H1 (cell line): ENCODE measurements around the gene KTN1. TPM values are rescaled to one million over a fixed set of nuclear protein-coding genes. Genes with fewer than 3 reads are reported as not detected.

ENCODE experiments used
- CTCF ChIA-PET: fragments of 300-600 bp; sonication (Branson Sonifier 250); formaldehyde crosslinking; loops from one replicate; lab custom pipeline; 2021; ENCODE audit not compliant: partially characterized antibody; lab: Charles Lee
- POLR2A ChIA-PET: fragments of 300-600 bp; sonication (Branson Sonifier 250); formaldehyde crosslinking; loops from one replicate; lab custom pipeline; 2021; ENCODE audit warnings: inconsistent platforms; ENCODE audit not compliant: partially characterized antibody; lab: Charles Lee
- DNase-seq, 2 experiments: peaks; one replicate each; pipeline versions ENCODE4 v3.0.0 to v3.0.0-alpha.2; 2010 to 2022; ENCODE audit warnings: low spot score in 2 of 2, low read depth in 1 of 2, mixed read lengths in 1 of 2
- FAIRE-seq: peaks from 2 replicates; lab custom pipeline; 2011; peaks lifted over from hg19 to GRCh38; lab: Jason Lieb, UNC
- H2AFZ ChIP-seq: 2 replicates; pipeline ENCODE4 v1.8.1; 2012; ENCODE audit warnings: low read length, inconsistent platforms
- H2AK5ac ChIP-seq: 2 replicates; pipeline ENCODE4 v1.6.1; 2013; ENCODE audit warnings: low read depth, low read length
- H2BK120ac ChIP-seq: replicated peaks from 2 replicates; pipeline ENCODE3; 2013; ENCODE audit warnings: low read depth, low read length, inconsistent platforms
- H2BK12ac ChIP-seq: 2 replicates; pipeline ENCODE4 v1.6.1; 2013; ENCODE audit warnings: low read depth, low read length
- H2BK15ac ChIP-seq: 2 replicates; pipeline ENCODE4 v1.6.1; 2013; ENCODE audit warnings: low read length
- H2BK20ac ChIP-seq: 2 replicates; pipeline ENCODE4 v1.6.1; 2013; ENCODE audit warnings: low read length
- H2BK5ac ChIP-seq: 2 replicates; pipeline ENCODE4 v1.6.1; 2013; ENCODE audit warnings: low read depth, low read length
- H3K14ac ChIP-seq: 2 replicates; pipeline ENCODE4 v1.6.1; 2013; ENCODE audit warnings: inconsistent platforms; ENCODE audit not compliant: insufficient read length
- H3K18ac ChIP-seq: 2 replicates; pipeline ENCODE4 v1.6.1; 2013; ENCODE audit warnings: low read length; ENCODE audit errors: extremely low read depth
- H3K23ac ChIP-seq: 2 replicates; pipeline ENCODE4 v1.6.1; 2013; ENCODE audit warnings: inconsistent platforms; ENCODE audit not compliant: insufficient read length
- H3K23me2 ChIP-seq: 2 replicates; pipeline ENCODE4 v1.6.1; 2013; ENCODE audit warnings: low read depth, low read length
- H3K27ac ChIP-seq: 2 replicates; pipeline ENCODE4 v1.6.1; 2011; ENCODE audit warnings: low read depth, low read length, inconsistent platforms
- H3K27me3 ChIP-seq, 4 experiments: replicated peaks in 1 of 4; 1 replicate in 1 of 4; 2 replicates in 3 of 4; pipeline versions ENCODE4 v1.6.1 to v1.8.1; 2011 to 2013; ENCODE audit warnings: low read length in 3 of 4, mild to moderate bottlenecking in 3 of 4, inconsistent platforms in 2 of 4, mixed read lengths in 2 of 4, moderate library complexity in 1 of 4; ENCODE audit not compliant: control insufficient read depth in 3 of 4, insufficient read depth in 3 of 4; ENCODE audit errors: extremely low read depth in 1 of 4
- H3K36me3 ChIP-seq, 4 experiments: 2 replicates each; pipeline versions ENCODE4 v1.6.1 to v1.8.1; 2011 to 2013; ENCODE audit warnings: mild to moderate bottlenecking in 4 of 4, low read length in 3 of 4, moderate library complexity in 2 of 4, control low read depth in 1 of 4, inconsistent platforms in 1 of 4; ENCODE audit not compliant: insufficient read depth in 4 of 4, control insufficient read depth in 2 of 4
- H3K4ac ChIP-seq: replicated peaks from 2 replicates; pipeline ENCODE3; 2013; ENCODE audit warnings: low read length, low read depth, mixed read lengths, inconsistent platforms; ENCODE audit not compliant: insufficient read length
- H3K4me1 ChIP-seq, 4 experiments: replicated peaks in 1 of 4; 1 replicate in 1 of 4; 2 replicates in 3 of 4; pipeline versions ENCODE4 v1.6.1 to v1.8.1; 2011 to 2013; ENCODE audit warnings: low read length in 3 of 4, inconsistent platforms in 2 of 4, mixed read lengths in 1 of 4; ENCODE audit not compliant: insufficient read depth in 4 of 4, control insufficient read depth in 3 of 4
- H3K4me2 ChIP-seq, 2 experiments: 2 replicates each; pipeline versions ENCODE4 v1.6.1 to v1.8.1; 2011 to 2013; ENCODE audit warnings: low read depth in 2 of 2, low read length in 2 of 2, control low read depth in 1 of 2, inconsistent platforms in 1 of 2, mild to moderate bottlenecking in 1 of 2; ENCODE audit not compliant: insufficient read depth in 1 of 2
- H3K4me3 ChIP-seq, 4 experiments: fragments of 200-600, 300-600 bp in 1 of 4; sonication (generic), shearing (Covaris generic), sonication (Bioruptor Twin) in 1 of 4; 2 replicates each; pipeline versions ENCODE4 v1.5.1 to v1.8.1; 2011 to 2016; ENCODE audit warnings: low read length in 4 of 4, low read depth in 3 of 4, control low read depth in 2 of 4, inconsistent platforms in 2 of 4, mild to moderate bottlenecking in 2 of 4, mixed read lengths in 1 of 4, moderate library complexity in 1 of 4; ENCODE audit not compliant: insufficient read depth in 2 of 4; ENCODE audit errors: extremely low read depth in 1 of 4
- H3K56ac ChIP-seq: replicated peaks from 2 replicates; pipeline ENCODE3; 2013; ENCODE audit warnings: low read depth, mild to moderate bottlenecking, mixed read lengths, low read length, inconsistent platforms; ENCODE audit not compliant: insufficient read length
- H3K79me1 ChIP-seq: 2 replicates; pipeline ENCODE4 v1.6.1; 2013; ENCODE audit warnings: low read depth, low read length, control low read depth
- H3K79me2 ChIP-seq, 2 experiments: 2 replicates each; pipeline versions ENCODE4 v1.6.1 to v1.8.1; 2012 to 2013; ENCODE audit warnings: low read length in 2 of 2, mild to moderate bottlenecking in 2 of 2, inconsistent platforms in 1 of 2; ENCODE audit not compliant: insufficient read depth in 2 of 2, control insufficient read depth in 1 of 2
- H3K9ac ChIP-seq, 4 experiments: replicated peaks in 1 of 4; 1 replicate in 1 of 4; 2 replicates in 3 of 4; pipeline versions ENCODE4 v1.6.1 to v1.8.1; 2011 to 2013; ENCODE audit warnings: low read depth in 3 of 4, low read length in 3 of 4, control low read depth in 2 of 4, mild to moderate bottlenecking in 2 of 4, moderate library complexity in 2 of 4, inconsistent platforms in 1 of 4; ENCODE audit errors: extremely low read depth in 1 of 4
- H3K9me3 ChIP-seq, 2 experiments: 2 replicates each; pipeline versions ENCODE4 v1.6.1 to v1.8.1; 2012 to 2013; ENCODE audit warnings: mild to moderate bottlenecking in 2 of 2, moderate library complexity in 2 of 2, control low read depth in 1 of 2, inconsistent platforms in 1 of 2, low read depth in 1 of 2, low read length in 1 of 2, mixed read lengths in 1 of 2; ENCODE audit not compliant: insufficient read depth in 2 of 2
- H4K20me1 ChIP-seq, 2 experiments: replicated peaks in 1 of 2; 2 replicates each; pipeline versions ENCODE3 to v1.8.1; 2011 to 2013; ENCODE audit warnings: inconsistent platforms in 2 of 2, low read length in 2 of 2, mild to moderate bottlenecking in 1 of 2; ENCODE audit not compliant: insufficient read depth in 2 of 2, control insufficient read depth in 1 of 2
- H4K5ac ChIP-seq: 2 replicates; pipeline ENCODE4 v1.6.1; 2013; ENCODE audit warnings: low read length, low read depth, mixed read lengths, inconsistent platforms; ENCODE audit not compliant: insufficient read length
- H4K8ac ChIP-seq: 2 replicates; pipeline ENCODE4 v1.8.0; 2013; ENCODE audit warnings: mild to moderate bottlenecking, moderate library complexity, low read length, inconsistent platforms; ENCODE audit not compliant: insufficient read depth; ENCODE audit errors: extremely low read depth
- H4K91ac ChIP-seq: replicated peaks from 2 replicates; pipeline ENCODE3; 2013; ENCODE audit warnings: low read length, mixed read lengths, inconsistent platforms; ENCODE audit not compliant: insufficient read length
- ASH2L ChIP-seq: fragments of 200-600, 300-600 bp; sonication (generic); IDR thresholded peaks from one replicate; pipeline ENCODE4 v1.7.1; 2017; ENCODE audit warnings: low read length
- BRCA1 ChIP-seq: IDR thresholded peaks from 2 replicates; pipeline ENCODE4 v1.6.1; 2012; ENCODE audit warnings: low read depth, low read length, improper control_type of control experiment
- CBX5 ChIP-seq: fragments of 300-800, 300-1000 bp; sonication (generic); IDR thresholded peaks from 2 replicates; pipeline ENCODE4 v1.7.1; 2016; ENCODE audit warnings: antibody characterized with exemption, low read length, low read depth
- MAFK ChIP-seq: IDR thresholded peaks from 2 replicates; pipeline ENCODE4 v1.6.1; 2012; ENCODE audit warnings: low read depth, mild to moderate bottlenecking, improper control_type of control experiment, low read length
- POU5F1 ChIP-seq: IDR thresholded peaks from 2 replicates; pipeline ENCODE4 v1.6.1; 2011; ENCODE audit warnings: low read depth, mild to moderate bottlenecking, low read length, moderate library complexity
- SAP30 ChIP-seq: fragments of 300-600 bp; sonication (generic); IDR thresholded peaks from 2 replicates; pipeline ENCODE4 v1.7.1; 2012; ENCODE audit warnings: low read length, moderate library complexity, mild to moderate bottlenecking, inconsistent platforms; ENCODE audit not compliant: insufficient read depth, insufficient replicate concordance
- SIN3A ChIP-seq, 2 experiments: IDR thresholded peaks in 1 of 2; conservative IDR thresholded peaks in 1 of 2; 2 replicates each; pipeline ENCODE4 v1.6.1; 2011 to 2012; ENCODE audit warnings: low read length in 2 of 2, improper control_type of control experiment in 1 of 2, low read depth in 1 of 2, mild to moderate bottlenecking in 1 of 2
- SIX5 ChIP-seq: IDR thresholded peaks from 2 replicates; pipeline ENCODE4 v1.6.1; 2011; ENCODE audit warnings: mild to moderate bottlenecking, low read depth, low read length
- SP2 ChIP-seq: IDR thresholded peaks from 2 replicates; pipeline ENCODE4 v1.6.1; 2012; ENCODE audit warnings: mild to moderate bottlenecking, low read length, inconsistent platforms
- TBP ChIP-seq: IDR thresholded peaks from 2 replicates; pipeline ENCODE4 v1.6.1; 2011; ENCODE audit warnings: low read depth, low read length, improper control_type of control experiment
- YY1 ChIP-seq: IDR thresholded peaks from 2 replicates; pipeline ENCODE4 v1.6.1; 2011; ENCODE audit warnings: low read depth, mild to moderate bottlenecking, low read length
- WGBS, 2 experiments: shearing (Covaris generic) in 1 of 2; methylation state at CpG; one replicate each; pipeline versions ENCODE4 v1.1.6 to v1.1.7; 2013 to 2015; ENCODE audit warnings: low lambda C conversion rate in 2 of 2, mixed read lengths in 2 of 2, inconsistent platforms in 1 of 2, low coverage in 1 of 2, missing lambda C conversion rate in 1 of 2; ENCODE audit not compliant: insufficient replicate concordance in 2 of 2, insufficient coverage in 1 of 2, insufficient read length in 1 of 2; ENCODE audit errors: extremely low coverage in 1 of 2, missing lambda C conversion rate in 1 of 2; 5-methylcytosine and 5-hydroxymethylcytosine counted together
- polyA plus RNA-seq, 7 experiments: library from polyadenylated mRNA; depleted of rRNA in 3 of 7; stranded (reverse) in 5 of 7; unstranded in 2 of 7; fragments of >200 nt in 5 of 7; fragments of 200-250 nt in 2 of 7; gene quantifications; 1 replicate in 5 of 7; 2 replicates in 1 of 7; 4 replicates in 1 of 7; pipeline versions ENCODE4 v1.2.1 to v1.2.3, GENCODE V29; 2011 to 2013; ENCODE audit warnings: missing spikeins in 2 of 7, mixed read lengths in 2 of 7
- total RNA-seq: library from RNA; stranded (reverse); fragmentation: NEBNext Ultra II Directional; extraction: Animal tissue kit (Norgen Biotek cat#: 25700); gene quantifications from 2 replicates; pipeline ENCODE4 v1.2.1, GENCODE V29; 2021
- TF ChIP-seq, protein P1 (sequence below): IDR thresholded peaks from 2 replicates; pipeline ENCODE4 v1.6.1; 2011; ENCODE audit warnings: low read length, improper control_type of control experiment

Gene KTN1
- total and polyA plus RNA-seq, 2 of the 8 experiments (the other 6 are each of a cell fraction or from before 2014, with no cell fraction given) = 15.4 to 151 TPM

DNA sequence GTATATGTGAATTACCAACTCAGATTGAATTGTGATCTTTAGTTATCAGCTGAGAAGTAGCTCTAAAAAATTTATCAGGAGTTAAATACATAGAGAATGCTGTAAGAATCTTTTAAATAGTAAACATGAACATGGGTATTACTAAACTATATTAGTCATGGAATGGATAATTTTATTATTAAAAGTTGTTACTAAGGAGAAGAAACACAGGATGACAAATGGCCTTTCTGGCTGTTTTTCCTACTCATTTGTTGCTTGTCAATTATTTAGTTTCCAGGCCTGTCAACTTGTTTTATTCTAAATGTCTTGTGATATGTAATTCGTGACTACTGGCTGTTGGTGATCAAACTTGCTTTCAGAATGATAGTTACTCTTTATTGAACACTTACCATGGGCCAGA is 58.7 kb downstream of the KTN1 start:
- no peak overlapping the region for H2AFZ ChIP-seq
- H3K18ac ChIP-seq = no peak overlapping the region
- H4K20me1 ChIP-seq = peaks cover 0 to 3% of the 10 kb centered on the region in 2 experiments
- no peak overlapping the region for H3K4ac ChIP-seq
- H3K4me3 ChIP-seq = no peak overlapping the region
- no peak overlapping the region for H4K5ac ChIP-seq
- no peak overlapping the region for H3K56ac ChIP-seq
- H3K36me3 ChIP-seq = peaks cover 0 to 74% (median 19%) of the 10 kb centered on the region in 4 experiments; a peak in 6 of 8 replicates
- no peak overlapping the region for H2BK120ac ChIP-seq
- H3K79me1 ChIP-seq = no peaks in the 10 kb centered on the region
- H4K8ac ChIP-seq = no peak overlapping the region
- H3K23me2 ChIP-seq = no peaks in the 10 kb centered on the region
- no peaks in the 10 kb centered on the region for H3K9me3 ChIP-seq
- H2BK12ac ChIP-seq = no peak overlapping the region
- no peaks in the 10 kb centered on the region for H3K27me3 ChIP-seq
- no peak overlapping the region for H2AK5ac ChIP-seq
- no peak overlapping the region for H3K27ac ChIP-seq
- H3K9ac ChIP-seq = no peak overlapping the region
- H3K4me1 ChIP-seq = peaks cover 0 to 7% (median under 1%) of the 10 kb centered on the region in 4 experiments; a peak in 2 of 7 replicates
- no peak overlapping the region for H2BK15ac ChIP-seq
- H2BK5ac ChIP-seq = no peak overlapping the region
- 76% methylated on average over 1 of the region's 1 CpG; no CpG with 5 or more reads in 1 of the 2 experiments for WGBS, 2 experiments
- no peak overlapping the region for H3K14ac ChIP-seq
- DNase-seq (no peak), FAIRE-seq (no peak)
- no peak overlapping the region for H2BK20ac ChIP-seq
- no peak overlapping the region for H4K91ac ChIP-seq
- no peaks in the 10 kb centered on the region for H3K79me2 ChIP-seq
- H3K23ac ChIP-seq = no peak overlapping the region
- H3K4me2 ChIP-seq = no peak overlapping the region
- CTCF ChIA-PET = interaction anchor here (2.2 kb wide), 1 partner anchor 200 kb away, joined by 6 read pairs; no protein-coding TSS in a partner anchor
- POLR2A ChIA-PET = interaction anchor here (0.6 kb wide), 1 partner anchor 487 kb away, joined by 3 read pairs; no protein-coding TSS in a partner anchor
- no peak for TF ChIP-seq YY1
- no peak for TF ChIP-seq POU5F1
- TF ChIP-seq SIX5 = no peak
- no peak for TF ChIP-seq MAFK
- no peak for TF ChIP-seq TBP
- TF ChIP-seq SIN3A (conservative IDR thresholded peaks at IDR 0.05 in 1 of 2, IDR thresholded peaks at IDR 0.05 in 1 of 2; ENCODE audit: low read depth in 1 of 2, low read length in 2 of 2) = no peak
- no peak for TF ChIP-seq ASH2L
- no peak for TF ChIP-seq SP2
- TF ChIP-seq CBX5 = no peak
- no peak for TF ChIP-seq SAP30
- no peak for TF ChIP-seq BRCA1
- TF ChIP-seq, protein P1, sequence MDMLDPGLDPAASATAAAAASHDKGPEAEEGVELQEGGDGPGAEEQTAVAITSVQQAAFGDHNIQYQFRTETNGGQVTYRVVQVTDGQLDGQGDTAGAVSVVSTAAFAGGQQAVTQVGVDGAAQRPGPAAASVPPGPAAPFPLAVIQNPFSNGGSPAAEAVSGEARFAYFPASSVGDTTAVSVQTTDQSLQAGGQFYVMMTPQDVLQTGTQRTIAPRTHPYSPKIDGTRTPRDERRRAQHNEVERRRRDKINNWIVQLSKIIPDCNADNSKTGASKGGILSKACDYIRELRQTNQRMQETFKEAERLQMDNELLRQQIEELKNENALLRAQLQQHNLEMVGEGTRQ = no peak
